HG03571 (cell line): ENCODE measurements around the gene SLC30A7.
A peak's percentile ranks its signal among the peaks of the same experiment; 100 is the strongest.
"Not testable (repeated sequence)": the region's sequence is repeated elsewhere in the genome, so short reads cannot be mapped to it uniquely, and the experiment has no call there.

Experiments
- ATAC-seq: cut with Tn5 transposase; IDR thresholded peaks from one replicate; pipeline ENCODE4 v1.9.1; 2021; ENCODE audit not compliant: unreplicated experiment

The SLC30A7 gene

GRCh38 chr1:100889869-100890482 lies 5.9 kb upstream of the SLC30A7 start:
- not testable (repeated sequence) for ATAC-seq

GRCh38 chr1:100891380-100891779 lies 4.5 kb upstream of the SLC30A7 start:
- ATAC-seq: no peak

- no peak for ATAC-seq
Measured at GRCh38 chr1:100892554-100892953, 3.3 kb upstream of the SLC30A7 start.

- no peak for ATAC-seq
Measured at GRCh38 chr1:100893718-100894117, 2.2 kb upstream of the SLC30A7 start.

- peak; percentile 32 for ATAC-seq
Measured at GRCh38 chr1:100894603-100895539, 1.0 kb upstream of the SLC30A7 start, which contains the start of gene EXTL2. TSS of gene EXTL2 (minus strand) at chr1:100894842. CDS start at chr1:100888757, 6,085 bp downstream.

DNA sequence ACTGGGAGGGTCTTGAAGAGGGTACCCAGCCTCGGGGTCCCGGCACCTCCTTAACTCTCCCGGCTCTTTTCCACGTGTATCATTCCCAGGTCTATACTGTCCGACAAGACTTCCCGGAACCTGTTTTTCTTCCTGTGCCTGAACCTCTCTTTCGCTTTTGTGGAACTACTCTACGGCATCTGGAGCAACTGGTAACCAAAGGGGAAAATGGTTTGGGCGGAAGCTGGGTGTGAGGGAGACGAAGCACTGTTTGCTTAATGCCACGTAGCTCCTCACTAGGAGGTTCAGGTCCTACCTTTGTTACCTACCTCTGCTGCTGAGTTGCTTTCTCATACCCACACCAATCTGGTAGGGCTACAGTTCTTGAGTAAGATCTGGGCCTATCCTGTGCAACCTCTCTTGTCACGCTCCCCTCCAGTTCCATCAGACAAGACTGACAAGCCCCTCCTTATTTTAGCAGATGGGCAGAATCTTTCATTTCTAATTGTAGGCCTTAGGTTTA lies 642 bp downstream of the SLC30A7 start:
- peak; percentile 30 for ATAC-seq

- no peak for ATAC-seq
Measured at GRCh38 chr1:100902365-100902764, 6.5 kb downstream of the SLC30A7 start.

- ATAC-seq: no peak
Measured at GRCh38 chr1:100903777-100904176, 7.9 kb downstream of the SLC30A7 start.

DNA sequence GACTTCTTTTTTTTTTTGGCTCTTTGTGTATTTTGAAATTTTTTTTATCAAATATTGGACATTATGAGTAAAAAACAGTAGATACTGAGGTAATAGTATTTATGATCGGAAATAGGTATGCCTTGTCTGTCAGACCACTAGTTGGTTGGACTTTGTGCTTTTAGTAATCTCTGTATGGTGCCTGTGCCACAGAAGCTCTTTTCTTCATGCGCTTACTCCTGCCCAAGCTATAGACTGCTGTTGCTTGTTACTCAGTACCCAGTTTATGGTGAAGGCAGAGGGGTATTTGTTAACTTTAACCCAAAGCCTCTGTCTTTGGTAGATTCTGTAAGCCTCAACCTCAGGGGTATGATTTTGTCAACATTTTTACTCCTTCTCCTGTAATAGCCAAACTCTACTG lies 8.6 kb downstream of the SLC30A7 start:
- no peak for ATAC-seq

DNA sequence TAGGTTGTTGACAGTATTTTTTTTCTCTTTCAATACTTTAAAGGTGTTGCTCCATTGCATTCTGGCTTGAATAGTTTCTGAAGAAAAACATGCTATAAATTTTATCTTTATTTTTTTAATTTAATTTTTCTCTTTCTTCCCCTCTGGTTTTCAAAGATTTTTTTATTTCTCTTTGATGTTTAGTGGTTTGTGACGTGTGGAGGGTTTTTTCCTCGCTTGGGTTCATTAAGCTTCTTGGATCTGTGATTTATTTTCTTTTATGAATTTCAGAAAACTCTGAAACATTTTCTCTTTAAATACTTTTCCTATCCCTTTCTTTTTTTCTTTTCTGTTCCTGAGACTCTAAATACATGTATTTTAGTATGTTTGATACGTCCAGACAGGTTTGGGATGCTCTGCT lies 9.3 kb downstream of the SLC30A7 start:
- ATAC-seq: no peak

GRCh38 chr1:100907887-100908286 lies 12.0 kb downstream of the SLC30A7 start:
- ATAC-seq: no peak

DNA sequence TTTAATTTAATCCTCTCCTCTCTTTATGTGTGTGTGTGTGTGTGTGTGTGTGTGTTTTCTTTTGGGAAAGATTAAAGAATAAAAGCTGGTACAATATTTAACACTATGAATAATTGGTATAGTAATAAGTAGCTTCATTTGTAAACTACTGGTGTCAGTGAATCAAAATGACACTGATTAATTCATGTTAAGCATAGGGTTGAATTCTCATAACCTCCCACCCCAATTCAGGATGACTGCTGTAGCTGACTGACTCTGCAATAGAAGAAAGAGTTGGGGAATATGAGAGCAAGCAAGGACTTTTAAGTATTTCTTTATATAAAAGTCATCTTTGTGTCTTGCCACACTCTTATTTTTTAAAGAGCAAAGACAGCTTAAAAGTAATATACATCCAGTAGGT lies 13.1 kb downstream of the SLC30A7 start:
- no peak for ATAC-seq

- no peak for ATAC-seq
Measured at GRCh38 chr1:100912019-100912418, 16.1 kb downstream of the SLC30A7 start.

- ATAC-seq: no peak
Measured at GRCh38 chr1:100921110-100921706, 25.3 kb downstream of the SLC30A7 start.

DNA sequence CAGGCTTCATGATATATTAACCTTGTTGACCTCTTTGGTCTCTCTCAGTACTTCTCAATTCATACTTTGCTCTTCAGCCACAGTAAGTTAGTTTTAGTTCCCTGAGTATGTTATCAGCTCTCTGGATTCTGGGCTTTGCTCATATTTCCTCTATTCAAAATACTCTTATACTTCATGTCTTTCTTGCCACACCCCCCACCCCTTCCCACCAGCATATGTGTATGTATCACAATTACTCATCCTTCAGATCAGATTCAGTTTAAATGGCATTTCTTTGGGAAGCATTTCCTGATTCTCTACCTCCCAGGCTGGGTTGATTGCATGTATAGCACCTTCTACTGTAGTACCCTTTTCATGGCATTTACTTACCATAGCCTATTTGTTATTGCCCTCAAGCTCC lies 28.3 kb downstream of the SLC30A7 start:
- no peak for ATAC-seq

DNA sequence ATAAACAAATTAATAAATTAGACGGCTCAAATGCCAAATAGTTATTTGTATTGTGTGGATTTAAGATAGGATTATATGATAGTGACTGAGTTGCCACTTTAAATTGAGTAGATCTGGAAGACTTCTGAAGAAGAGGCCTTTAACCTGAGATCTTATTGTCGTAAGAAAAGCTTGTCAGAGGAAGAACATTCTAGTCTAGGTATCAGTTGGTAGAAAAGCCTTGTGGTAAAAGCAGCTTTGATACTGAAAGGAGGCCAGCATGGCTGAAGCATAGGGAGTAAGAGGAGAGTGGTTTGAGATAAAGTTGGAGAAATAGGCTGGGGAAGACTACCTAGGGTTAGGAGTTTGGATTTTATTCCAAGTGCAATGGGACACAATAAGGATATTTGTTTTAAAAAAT lies 29.1 kb downstream of the SLC30A7 start:
- ATAC-seq: no peak

DNA sequence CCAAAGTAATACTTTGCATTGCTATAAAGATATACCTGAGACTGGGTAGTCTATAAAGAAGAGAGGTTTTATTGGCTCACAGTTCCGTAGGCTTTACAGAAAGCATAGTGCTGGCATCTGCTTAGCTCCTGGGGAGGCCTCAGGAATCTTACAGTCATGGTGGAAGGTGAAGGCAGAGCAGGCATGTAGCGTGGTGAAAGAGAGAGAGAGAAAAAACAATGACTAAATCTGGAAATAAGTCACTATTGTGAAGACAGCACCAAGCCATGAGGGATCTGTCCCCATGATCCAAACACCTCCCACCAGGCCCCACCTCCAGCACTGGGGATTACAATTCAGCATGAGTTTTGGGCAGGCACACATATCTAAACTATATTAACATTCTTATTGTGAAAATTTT lies 30.4 kb downstream of the SLC30A7 start:
- ATAC-seq: no peak

DNA sequence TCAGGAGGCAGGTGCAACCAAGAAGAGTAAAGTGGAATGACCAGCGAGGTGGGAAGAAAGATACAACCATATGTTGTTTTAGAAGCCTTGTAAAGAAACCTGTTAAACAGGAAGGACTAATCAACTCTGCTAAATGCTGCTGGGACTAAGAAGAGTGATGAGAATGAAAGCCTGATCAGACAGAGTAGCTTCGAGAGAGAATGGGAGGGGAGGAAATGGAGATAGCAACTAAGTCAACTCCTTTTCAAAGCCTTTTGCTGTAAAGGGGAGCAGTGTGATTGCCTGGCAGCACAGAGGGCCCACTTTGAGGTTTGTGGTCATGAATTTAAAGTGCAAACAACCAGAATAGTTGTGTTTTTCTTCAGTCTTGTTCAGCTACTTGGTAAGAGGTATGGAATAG lies 31.4 kb downstream of the SLC30A7 start:
- ATAC-seq: no peak

GRCh38 chr1:100928128-100928527 lies 32.2 kb downstream of the SLC30A7 start:
- no peak for ATAC-seq

- ATAC-seq: no peak
Measured at GRCh38 chr1:100930494-100930893, 34.6 kb downstream of the SLC30A7 start.

GRCh38 chr1:100931716-100932115 lies 35.8 kb downstream of the SLC30A7 start:
- no peak for ATAC-seq

GRCh38 chr1:100933555-100933954 lies 37.7 kb downstream of the SLC30A7 start:
- ATAC-seq: not testable (repeated sequence)
